Measurements from ENCODE around the gene LIG3. TPM values are rescaled to one million over a fixed set of nuclear protein-coding genes. Genes with fewer than 3 reads are reported as not detected.

Gene LIG3
- total RNA-seq, 2 experiments from 2014 or later: 47.3 to 47.5 TPM

DNA sequence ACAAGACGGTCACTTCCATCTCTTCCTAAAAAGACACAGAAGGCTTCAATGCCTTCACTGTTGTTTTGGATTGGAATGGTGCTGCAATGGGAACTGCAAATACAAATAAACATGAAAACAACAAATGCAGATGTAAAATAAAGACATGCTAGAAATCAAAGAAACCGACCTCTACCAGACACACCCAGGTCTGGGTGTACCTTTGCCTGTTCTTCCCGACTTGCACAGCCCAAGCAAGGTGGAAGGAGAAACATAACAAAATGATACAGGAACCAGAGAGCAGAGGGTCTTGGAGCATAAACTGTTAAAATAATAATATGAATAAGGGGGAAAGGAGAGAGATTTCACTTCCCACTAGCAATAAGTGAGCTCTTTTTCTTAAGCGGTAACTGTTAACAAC is 65.9 kb downstream of the LIG3 start:
- peak overlapping the region; percentile 77 for H3K4me3 Mint-ChIP-seq
- H3K36me3 Mint-ChIP-seq (ENCODE audit: low read depth): peaks cover 1% of the 10 kb centered on the region
- H3K9me3 Mint-ChIP-seq: no peaks in the 10 kb centered on the region
- intact Hi-C loops (cut with micrococcal nuclease): loop anchor here (1.0 to 2.0 kb wide), 7 partner anchors 17 to 199 kb away; partner anchors contain the start of genes LIG3 and RFFL
- peak overlapping the region; percentile 94 for H3K27ac Mint-ChIP-seq
- CTCF ChIA-PET: interaction anchor here (1.0 to 2.1 kb wide), 4 partner anchors 17 to 43 kb away, joined by 3 to 16 read pairs (median 8); partner anchors contain the start of gene RFFL
- no peak for DNase-seq
- no peaks in the 10 kb centered on the region for H3K27me3 Mint-ChIP-seq (ENCODE audit: low read depth)
- peaks cover 67% of the 10 kb centered on the region for H3K4me1 Mint-ChIP-seq (ENCODE audit: low read depth)

GRCh38 chr17:35046740-35047283 is 66.5 kb downstream of the LIG3 start:
- Mint-ChIP-seq H3K27ac (peak overlapping the region; percentile 94), H3K27me3 (ENCODE audit: low read depth) (no peaks in the 10 kb centered on the region), H3K36me3 (ENCODE audit: low read depth) (peaks cover 1% of the 10 kb centered on the region), H3K9me3 (no peaks in the 10 kb centered on the region), H3K4me1 (ENCODE audit: low read depth) (peaks cover 73% of the 10 kb centered on the region), H3K4me3 (peak overlapping the region; percentile 77)
- intact Hi-C loops (cut with micrococcal nuclease): loop anchor here (1.0 to 2.0 kb wide), 7 partner anchors 16 to 198 kb away; partner anchors contain the start of genes LIG3 and RFFL
- peak; percentile 84 for DNase-seq
- CTCF ChIA-PET: interaction anchor here (1.0 to 2.1 kb wide), 3 partner anchors 17 to 43 kb away, joined by 3 to 16 read pairs (median 10); partner anchors contain the start of gene RFFL

DNA sequence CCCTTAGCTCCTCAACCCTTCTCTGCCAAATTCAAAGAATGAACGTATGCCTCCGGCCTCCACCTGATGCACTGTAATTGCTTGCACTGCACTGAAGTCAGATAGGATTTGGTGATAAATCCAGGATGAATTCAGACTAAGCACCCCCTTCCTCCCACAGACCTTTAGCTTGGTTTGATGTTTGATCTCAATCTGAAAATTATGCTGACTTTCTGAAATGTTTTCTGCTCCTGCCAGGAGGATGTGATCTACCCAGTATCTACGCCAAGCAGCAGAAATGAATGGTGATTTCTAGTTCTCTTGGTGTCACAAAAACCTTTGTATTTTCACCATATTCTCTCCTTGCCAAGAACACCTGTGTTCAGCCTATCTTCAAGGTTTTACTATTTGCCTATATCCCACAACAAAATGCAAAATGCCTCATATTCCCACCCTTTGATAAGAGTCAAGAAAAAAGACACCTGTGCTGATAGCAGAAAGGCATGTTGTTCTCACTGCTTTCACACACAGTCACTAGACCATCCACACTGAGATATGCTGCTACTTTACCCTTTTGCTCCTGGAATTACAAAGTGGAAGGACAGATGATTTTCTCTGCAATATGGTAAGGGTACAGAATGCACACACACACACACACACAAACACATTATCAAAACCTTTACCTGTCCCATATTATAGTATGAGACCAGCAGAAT is 68.5 kb downstream of the LIG3 start:
- DNase-seq: no peak
- H3K27ac Mint-ChIP-seq: peak overlapping the region; percentile 10

DNA sequence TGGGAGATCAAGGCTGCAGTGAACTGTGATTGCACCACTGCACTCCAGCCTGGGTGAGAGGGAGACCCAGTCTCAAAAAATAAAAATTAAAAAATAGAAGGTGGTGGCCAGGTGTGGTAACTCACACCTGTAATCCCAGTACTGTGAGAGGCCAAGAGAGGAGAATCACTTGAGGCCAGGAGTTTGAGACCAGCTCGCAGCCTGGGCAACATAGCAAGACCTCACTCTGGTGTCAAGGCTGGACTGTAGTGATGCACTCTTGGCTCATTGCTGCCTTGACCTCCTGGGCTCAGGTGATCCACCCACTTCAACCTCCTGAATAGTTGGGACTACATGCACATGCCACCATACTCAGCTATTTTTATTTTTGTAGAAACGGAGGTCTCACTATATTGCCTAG is 69.9 kb downstream of the LIG3 start:
- Mint-ChIP-seq H3K27me3 (ENCODE audit: low read depth) (no peaks in the 10 kb centered on the region), H3K36me3 (ENCODE audit: low read depth) (peaks cover 1% of the 10 kb centered on the region), H3K4me3 (no peak overlapping the region), H3K27ac (no peak overlapping the region), H3K9me3 (no peaks in the 10 kb centered on the region), H3K4me1 (ENCODE audit: low read depth) (peaks cover 74% of the 10 kb centered on the region)
- DNase-seq: no peak
- intact Hi-C loops (cut with micrococcal nuclease): loop anchor here (5.0 kb wide), 1 partner anchor 162 kb away; no protein-coding TSS in a partner anchor
- CTCF ChIA-PET: interaction anchor here (1.4 kb wide), 1 partner anchor 40 kb away, joined by 3 read pairs; no protein-coding TSS in a partner anchor

More for the DNA sequence above, 68.5 kb downstream of the LIG3 start:
- intact Hi-C loops (cut with micrococcal nuclease): no loop called here
- Mint-ChIP-seq H3K36me3 (ENCODE audit: low read depth) (peaks cover 1% of the 10 kb centered on the region), H3K9me3 (no peaks in the 10 kb centered on the region), H3K4me3 (peak overlapping the region; percentile 0), H3K27me3 (ENCODE audit: low read depth) (no peaks in the 10 kb centered on the region), H3K4me1 (ENCODE audit: low read depth) (peaks cover 78% of the 10 kb centered on the region)
- CTCF ChIA-PET: interaction anchor here (1.4 kb wide), 1 partner anchor 41 kb away, joined by 3 read pairs; no protein-coding TSS in a partner anchor

- peak overlapping the region; percentile 32 for H3K4me3 Mint-ChIP-seq
Measured at GRCh38 chr17:35051183-35051578, 70.9 kb downstream of the LIG3 start.

GRCh38 chr17:35051579-35052240 is 71.4 kb downstream of the LIG3 start:
- Mint-ChIP-seq H3K36me3 (ENCODE audit: low read depth) (peaks cover 3% of the 10 kb centered on the region), H3K27me3 (ENCODE audit: low read depth) (no peaks in the 10 kb centered on the region), H3K4me1 (ENCODE audit: low read depth) (peaks cover 67% of the 10 kb centered on the region), H3K9me3 (no peaks in the 10 kb centered on the region), H3K4me3 (peak overlapping the region; percentile 32), H3K27ac (peak overlapping the region; percentile 81)
- CTCF ChIA-PET: interaction anchor here (0.5 kb wide), 1 partner anchor 13 kb away, joined by 6 read pairs; no protein-coding TSS in a partner anchor
- no peak for DNase-seq
- intact Hi-C loops (cut with micrococcal nuclease): loop anchor here (1.0 to 5.0 kb wide), 3 partner anchors 12 to 161 kb away; partner anchors contain the start of gene RFFL

More at GRCh38 chr17:35051183-35051578, 70.9 kb downstream of the LIG3 start:
- Mint-ChIP-seq H3K36me3 (ENCODE audit: low read depth) (peaks cover 3% of the 10 kb centered on the region), H3K4me1 (ENCODE audit: low read depth) (peaks cover 69% of the 10 kb centered on the region), H3K27ac (peak overlapping the region; percentile 81), H3K27me3 (ENCODE audit: low read depth) (no peaks in the 10 kb centered on the region), H3K9me3 (no peaks in the 10 kb centered on the region)
- CTCF ChIA-PET: no interaction called here
- intact Hi-C loops (cut with micrococcal nuclease): loop anchor here (1.0 to 5.0 kb wide), 3 partner anchors 12 to 161 kb away; partner anchors contain the start of gene RFFL
- peak; percentile 50 for DNase-seq

- Mint-ChIP-seq H3K9me3 (no peaks in the 10 kb centered on the region), H3K27ac (peak overlapping the region; percentile 81), H3K4me1 (ENCODE audit: low read depth) (peaks cover 64% of the 10 kb centered on the region), H3K36me3 (ENCODE audit: low read depth) (peaks cover 3% of the 10 kb centered on the region), H3K27me3 (ENCODE audit: low read depth) (no peaks in the 10 kb centered on the region), H3K4me3 (peak overlapping the region; percentile 32)
- intact Hi-C loops (cut with micrococcal nuclease): loop anchor here (5.0 kb wide), 1 partner anchor 160 kb away; no protein-coding TSS in a partner anchor
- DNase-seq: no peak
- CTCF ChIA-PET: interaction anchor here (0.5 kb wide), 1 partner anchor 12 kb away, joined by 6 read pairs; no protein-coding TSS in a partner anchor
Measured at GRCh38 chr17:35052241-35052610, 71.9 kb downstream of the LIG3 start.

DNA sequence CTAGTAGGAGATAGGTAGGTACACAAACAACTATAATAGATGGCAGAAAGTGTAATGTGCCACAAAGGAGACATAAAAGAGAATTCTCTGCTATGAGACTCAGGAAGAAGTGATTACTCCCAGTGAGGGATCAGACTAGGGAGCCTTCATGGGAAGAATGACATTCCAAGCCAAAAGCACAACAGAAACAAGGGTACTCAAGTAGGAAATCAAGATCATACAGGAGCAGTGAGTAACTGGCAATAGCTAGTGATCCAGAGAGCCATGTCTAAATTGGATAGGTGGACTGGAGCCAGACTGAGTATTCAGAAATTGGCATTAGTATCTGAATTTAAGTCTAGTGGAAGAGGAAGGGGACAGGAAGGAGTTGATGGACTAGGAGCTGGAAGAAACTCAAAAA is 72.5 kb downstream of the LIG3 start:
- H3K9me3 Mint-ChIP-seq: no peaks in the 10 kb centered on the region
- no peak for DNase-seq
- intact Hi-C loops (cut with micrococcal nuclease): loop anchor here (5.0 kb wide), 1 partner anchor 160 kb away; no protein-coding TSS in a partner anchor
- H3K36me3 Mint-ChIP-seq (ENCODE audit: low read depth): peaks cover 3% of the 10 kb centered on the region
- no peak overlapping the region for H3K4me3 Mint-ChIP-seq
- peaks cover 68% of the 10 kb centered on the region for H3K4me1 Mint-ChIP-seq (ENCODE audit: low read depth)
- CTCF ChIA-PET: interaction anchor here (0.6 to 2.0 kb wide), 3 partner anchors 10 to 31 kb away, joined by 3 to 5 read pairs (median 4); partner anchors contain the start of gene RFFL
- H3K27ac Mint-ChIP-seq: no peak overlapping the region
- H3K27me3 Mint-ChIP-seq (ENCODE audit: low read depth): no peaks in the 10 kb centered on the region

DNA sequence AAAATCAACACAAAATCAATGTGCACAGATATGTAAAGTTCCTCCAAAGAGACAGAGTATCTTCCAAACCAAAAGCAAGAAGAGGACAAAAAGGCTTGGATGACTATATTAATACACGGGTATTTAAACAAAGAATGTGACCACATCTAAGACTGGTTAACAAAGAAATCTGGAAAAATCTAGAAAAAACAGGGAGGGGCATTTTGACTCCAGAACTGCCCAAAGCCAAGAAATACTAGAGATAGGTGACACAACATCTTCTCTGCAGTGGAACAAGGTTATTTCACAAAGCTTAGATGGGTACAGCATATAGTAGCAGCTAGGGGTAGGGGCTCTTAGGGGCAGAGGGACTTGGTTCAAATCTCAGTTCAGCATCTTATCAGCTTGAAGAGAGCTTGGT is 72.9 kb downstream of the LIG3 start:
- Mint-ChIP-seq H3K4me3 (no peak overlapping the region), H3K36me3 (ENCODE audit: low read depth) (peaks cover 3% of the 10 kb centered on the region), H3K4me1 (ENCODE audit: low read depth) (peaks cover 71% of the 10 kb centered on the region), H3K9me3 (no peaks in the 10 kb centered on the region), H3K27ac (peak overlapping the region; percentile 33), H3K27me3 (ENCODE audit: low read depth) (no peaks in the 10 kb centered on the region)
- intact Hi-C loops (cut with micrococcal nuclease): loop anchor here (5.0 kb wide), 1 partner anchor 159 kb away; no protein-coding TSS in a partner anchor
- CTCF ChIA-PET: interaction anchor here (0.6 to 2.0 kb wide), 3 partner anchors 10 to 31 kb away, joined by 3 to 5 read pairs (median 4); partner anchors contain the start of gene RFFL
- no peak for DNase-seq

DNA sequence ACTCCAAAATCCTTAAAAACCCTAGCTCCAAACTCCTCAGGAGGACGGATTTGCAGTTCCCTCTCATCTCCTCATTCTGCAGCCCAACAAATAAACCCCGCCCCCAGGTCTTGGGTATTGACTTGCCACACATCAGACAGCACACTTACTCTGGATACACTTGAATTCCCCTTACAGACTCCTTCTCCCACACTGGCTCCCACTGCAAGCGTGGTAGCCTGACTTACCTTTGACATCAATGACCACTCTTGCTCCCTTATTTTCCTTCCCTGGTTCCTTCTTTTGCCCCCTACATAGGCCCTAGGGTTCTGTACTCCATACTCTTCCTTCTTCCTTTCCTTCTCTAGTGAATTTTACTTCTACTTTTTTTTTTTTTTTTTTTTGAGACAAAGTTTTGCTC is 75.7 kb downstream of the LIG3 start:
- Mint-ChIP-seq H3K9me3 (no peaks in the 10 kb centered on the region), H3K27me3 (ENCODE audit: low read depth) (no peaks in the 10 kb centered on the region), H3K4me3 (no peak overlapping the region), H3K4me1 (ENCODE audit: low read depth) (peaks cover 54% of the 10 kb centered on the region), H3K27ac (no peak overlapping the region), H3K36me3 (ENCODE audit: low read depth) (peaks cover 11% of the 10 kb centered on the region)
- CTCF ChIA-PET: no interaction called here
- DNase-seq: no peak
- intact Hi-C loops (cut with micrococcal nuclease): no loop called here

DNA sequence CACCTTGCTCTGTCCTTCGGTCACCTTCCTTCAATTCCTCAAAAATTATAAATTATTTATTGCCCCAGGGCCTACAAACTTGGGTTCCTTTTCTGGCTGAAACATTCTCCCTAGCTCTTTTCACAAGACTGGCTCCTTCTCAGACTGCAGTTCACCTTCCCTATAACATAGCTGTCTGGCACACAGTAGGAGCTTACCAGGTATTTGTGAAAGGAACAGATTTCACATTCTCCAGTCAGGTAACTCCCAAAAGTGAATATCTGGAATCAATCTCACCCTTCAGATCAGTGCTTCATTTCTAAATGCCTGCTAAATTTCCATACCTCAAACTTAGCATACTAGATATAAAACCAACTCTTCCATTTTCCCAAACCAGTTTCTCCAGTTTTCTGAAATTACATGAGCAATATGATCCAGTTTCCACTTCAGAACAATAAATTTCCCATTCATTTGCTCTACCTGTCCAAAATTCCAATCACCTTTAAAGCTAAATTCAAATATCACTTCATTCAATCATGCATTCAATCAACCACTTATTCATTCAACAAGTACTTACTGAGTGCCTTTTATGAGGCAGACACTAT is 77.1 kb downstream of the LIG3 start:
- Mint-ChIP-seq H3K27me3 (ENCODE audit: low read depth) (no peaks in the 10 kb centered on the region), H3K9me3 (no peaks in the 10 kb centered on the region), H3K4me3 (no peak overlapping the region), H3K36me3 (ENCODE audit: low read depth) (peaks cover 17% of the 10 kb centered on the region), H3K27ac (no peak overlapping the region), H3K4me1 (ENCODE audit: low read depth) (peaks cover 45% of the 10 kb centered on the region)
- CTCF ChIA-PET: no interaction called here
- intact Hi-C loops (cut with micrococcal nuclease): no loop called here
- no peak for DNase-seq
